ENCODE measurements around the gene COL6A1. TPM values are rescaled to one million over a fixed set of nuclear protein-coding genes. Genes with fewer than 3 reads are reported as not detected.

COL6A1 gene
- total RNA-seq, 1 donor from 2014 or later = 0.37 TPM

DNA sequence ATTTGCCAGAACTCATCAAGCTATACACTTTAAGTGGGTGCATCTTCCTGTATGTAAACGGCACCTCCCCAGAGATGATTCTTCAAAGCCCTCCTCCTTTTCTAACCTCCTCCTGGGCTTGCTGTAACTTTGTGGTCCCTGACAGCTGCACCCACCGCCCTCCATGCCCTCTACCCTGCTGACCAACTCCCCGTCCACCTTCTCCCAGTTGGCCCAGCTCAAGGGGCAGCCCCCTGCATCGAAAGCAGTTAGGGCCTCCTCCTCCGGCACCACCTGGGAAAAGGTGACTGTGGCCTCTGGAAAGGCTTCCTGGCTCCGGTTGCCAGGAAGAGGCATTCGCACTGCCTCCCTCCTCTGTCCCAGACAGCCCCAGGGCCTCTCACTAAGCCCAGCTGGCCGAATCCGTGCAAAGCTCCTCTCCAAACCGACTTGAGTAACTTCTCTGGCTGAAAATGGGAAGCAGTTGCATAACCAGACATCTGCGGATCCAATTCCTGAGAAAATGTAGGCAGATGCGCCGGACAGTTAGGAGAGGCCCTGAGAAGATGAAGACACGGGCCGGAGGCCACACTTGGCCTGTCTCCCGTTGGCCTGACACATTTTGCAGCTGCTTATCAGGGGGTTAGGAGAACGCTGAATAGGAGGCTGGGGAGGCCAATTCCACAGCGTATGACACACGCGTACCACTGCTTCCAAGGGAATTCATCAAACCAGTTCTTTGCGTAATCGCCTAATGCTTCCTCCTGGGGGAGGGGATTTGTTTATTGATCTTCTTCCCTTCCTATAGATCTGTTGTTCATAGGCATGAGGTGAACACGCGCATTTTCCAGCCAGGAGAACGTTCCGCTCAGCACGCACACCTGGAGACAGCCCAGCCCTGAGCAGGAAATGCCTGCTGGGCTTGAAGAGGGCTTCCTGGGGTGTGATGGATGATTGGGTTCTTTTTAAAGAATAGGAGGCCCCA is 67.6 kb downstream of the COL6A1 start:
- Mint-ChIP-seq H3K4me1 (ENCODE audit: low read depth) (peaks cover 3% of the 10 kb centered on the region), H3K4me3 (ENCODE audit: low read depth) (no peak overlapping the region), H3K27me3 (ENCODE audit: low read depth) (no peaks in the 10 kb centered on the region), H3K36me3 (ENCODE audit: low read depth) (no peaks in the 10 kb centered on the region), H3K9me3 (no peaks in the 10 kb centered on the region), H3K27ac (no peak overlapping the region)
- no peak for DNase-seq (ENCODE audit: low spot score)
- intact Hi-C loops (cut with micrococcal nuclease) = no loop called here

DNA sequence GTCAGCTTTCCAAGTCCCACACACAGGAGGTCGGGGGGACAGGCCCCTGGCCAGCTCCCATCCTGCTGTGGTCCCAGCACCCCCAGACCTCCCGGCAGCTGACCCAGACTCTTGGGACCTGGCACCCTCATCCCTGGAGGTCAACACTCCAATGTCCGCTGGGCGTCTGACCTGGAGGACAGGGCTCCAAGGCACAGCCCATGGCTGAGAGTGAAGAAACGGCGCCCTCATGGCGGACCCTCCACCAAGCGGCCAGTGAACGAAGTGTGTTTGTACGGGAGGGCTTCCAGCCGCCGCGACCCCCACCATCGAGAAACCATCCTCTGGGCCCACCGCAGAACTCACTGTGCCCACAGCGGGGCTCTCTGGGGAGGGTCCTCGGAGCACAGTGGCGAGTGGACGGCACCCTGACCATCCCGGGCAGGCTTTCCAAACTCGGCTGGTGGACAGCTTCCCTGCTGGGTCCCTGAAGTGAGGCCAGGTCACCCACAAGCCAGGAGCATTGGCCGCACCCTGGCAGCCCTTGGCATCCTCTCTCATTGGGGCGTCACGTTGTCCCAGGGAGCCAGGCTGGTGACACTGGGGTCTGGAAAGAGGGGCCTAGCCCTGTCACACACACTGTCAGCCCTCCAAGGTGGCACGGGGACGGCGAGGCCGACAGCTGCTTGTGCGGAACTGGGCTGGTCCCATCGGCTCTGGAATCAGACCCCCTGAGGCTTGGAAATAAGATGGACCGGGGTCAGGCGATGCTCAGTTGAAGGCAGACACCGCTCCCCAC is 68.5 kb downstream of the COL6A1 start:
- H3K27me3 Mint-ChIP-seq (ENCODE audit: low read depth) = no peaks in the 10 kb centered on the region
- H3K4me1 Mint-ChIP-seq (ENCODE audit: low read depth) = peaks cover 3% of the 10 kb centered on the region
- DNase-seq (ENCODE audit: low spot score) = no peak
- H3K36me3 Mint-ChIP-seq (ENCODE audit: low read depth) = no peaks in the 10 kb centered on the region
- no peak overlapping the region for H3K4me3 Mint-ChIP-seq (ENCODE audit: low read depth)
- no peak overlapping the region for H3K27ac Mint-ChIP-seq
- intact Hi-C loops (cut with micrococcal nuclease) = no loop called here
- no peaks in the 10 kb centered on the region for H3K9me3 Mint-ChIP-seq

GRCh38 chr21:46050668-46051378 is 69.3 kb downstream of the COL6A1 start:
- H3K27ac Mint-ChIP-seq = no peak overlapping the region
- H3K36me3 Mint-ChIP-seq (ENCODE audit: low read depth) = no peaks in the 10 kb centered on the region
- peaks cover 3% of the 10 kb centered on the region for H3K4me1 Mint-ChIP-seq (ENCODE audit: low read depth)
- no peaks in the 10 kb centered on the region for H3K27me3 Mint-ChIP-seq (ENCODE audit: low read depth)
- no peak overlapping the region for H3K4me3 Mint-ChIP-seq (ENCODE audit: low read depth)
- intact Hi-C loops (cut with micrococcal nuclease) = no loop called here
- no peaks in the 10 kb centered on the region for H3K9me3 Mint-ChIP-seq
- DNase-seq (ENCODE audit: low spot score) = no peak

- Mint-ChIP-seq H3K36me3 (ENCODE audit: low read depth) (no peaks in the 10 kb centered on the region), H3K27me3 (ENCODE audit: low read depth) (no peaks in the 10 kb centered on the region), H3K4me3 (ENCODE audit: low read depth) (no peak overlapping the region), H3K27ac (no peak overlapping the region), H3K9me3 (no peaks in the 10 kb centered on the region), H3K4me1 (ENCODE audit: low read depth) (peaks cover 5% of the 10 kb centered on the region)
- DNase-seq (ENCODE audit: low spot score) = no peak
- intact Hi-C loops (cut with micrococcal nuclease) = no loop called here
Measured at GRCh38 chr21:46051379-46051770, 69.8 kb downstream of the COL6A1 start.

DNA sequence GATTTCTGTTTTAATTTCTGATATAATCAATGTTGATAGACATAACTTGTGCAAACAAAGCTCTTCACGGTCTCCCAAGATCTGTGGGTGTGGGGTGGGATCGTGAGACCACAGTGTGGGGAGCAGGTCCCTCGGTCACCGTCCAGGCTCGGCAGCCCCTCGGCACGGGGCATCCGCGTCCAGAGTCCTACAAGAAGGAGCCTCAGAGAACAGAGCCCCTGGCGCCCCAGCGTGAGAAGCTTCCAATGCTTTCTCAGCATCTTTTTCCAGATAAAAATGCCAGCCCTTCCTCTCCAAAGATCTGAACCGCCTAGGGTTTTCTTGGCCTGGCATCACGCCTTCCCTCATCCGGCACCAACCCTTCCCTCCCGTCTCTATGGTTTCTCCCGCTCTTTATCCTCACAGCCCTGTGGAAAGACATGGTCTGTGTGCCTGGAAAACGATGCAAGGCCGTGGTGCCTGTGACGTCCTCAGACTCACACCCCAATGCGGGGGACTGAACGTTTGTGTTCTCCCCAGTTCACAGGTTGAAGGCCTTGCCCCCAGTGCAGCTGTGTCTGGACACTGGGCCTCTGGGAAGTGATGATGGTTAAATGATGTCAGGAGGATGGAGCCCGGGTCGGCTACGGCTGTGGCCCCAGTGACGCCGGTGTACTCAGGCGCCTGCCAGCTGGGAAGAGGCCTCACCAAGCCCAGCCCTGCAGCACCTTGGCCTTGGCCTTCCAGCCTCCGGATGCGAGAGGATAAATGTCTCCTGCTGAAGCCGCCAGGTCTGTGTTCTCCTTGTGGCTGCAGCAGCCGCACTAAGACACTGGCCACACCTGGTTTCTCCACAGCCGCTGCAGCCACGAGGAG is 70.5 kb downstream of the COL6A1 start:
- Mint-ChIP-seq H3K9me3 (no peaks in the 10 kb centered on the region), H3K36me3 (ENCODE audit: low read depth) (no peaks in the 10 kb centered on the region), H3K4me3 (ENCODE audit: low read depth) (no peak overlapping the region), H3K4me1 (ENCODE audit: low read depth) (peaks cover 5% of the 10 kb centered on the region), H3K27me3 (ENCODE audit: low read depth) (no peaks in the 10 kb centered on the region), H3K27ac (no peak overlapping the region)
- intact Hi-C loops (cut with micrococcal nuclease) = no loop called here
- DNase-seq (ENCODE audit: low spot score) = no peak

- Mint-ChIP-seq H3K27ac (no peak overlapping the region), H3K4me1 (ENCODE audit: low read depth) (peaks cover 9% of the 10 kb centered on the region), H3K36me3 (ENCODE audit: low read depth) (no peaks in the 10 kb centered on the region), H3K9me3 (no peaks in the 10 kb centered on the region), H3K27me3 (ENCODE audit: low read depth) (peaks cover 2% of the 10 kb centered on the region), H3K4me3 (ENCODE audit: low read depth) (no peak overlapping the region)
- intact Hi-C loops (cut with micrococcal nuclease) = no loop called here
- DNase-seq (ENCODE audit: low spot score) = no peak
Measured at GRCh38 chr21:46052703-46053651, 71.4 kb downstream of the COL6A1 start.

DNA sequence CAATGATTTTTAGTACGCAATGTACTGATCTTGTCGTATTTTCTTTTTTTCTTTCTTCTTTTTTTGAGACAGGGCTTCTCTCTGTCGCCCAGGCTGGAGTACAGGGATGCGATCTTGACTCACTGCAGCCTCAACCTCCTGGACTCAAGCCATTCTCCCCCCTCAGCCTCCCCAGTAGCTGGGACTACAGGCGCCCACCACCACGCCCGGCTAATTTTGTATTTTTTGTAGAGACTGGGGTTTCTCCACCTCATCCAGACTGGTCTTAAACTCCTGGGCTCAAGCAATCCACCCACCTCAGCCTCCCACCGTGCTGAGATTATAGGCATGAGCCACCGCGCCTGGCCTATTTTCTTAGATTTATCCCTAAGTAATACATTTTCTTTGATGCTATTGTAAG is 72.5 kb downstream of the COL6A1 start:
- peaks cover 2% of the 10 kb centered on the region for H3K27me3 Mint-ChIP-seq (ENCODE audit: low read depth)
- H3K9me3 Mint-ChIP-seq = no peaks in the 10 kb centered on the region
- H3K36me3 Mint-ChIP-seq (ENCODE audit: low read depth) = no peaks in the 10 kb centered on the region
- intact Hi-C loops (cut with micrococcal nuclease) = no loop called here
- H3K4me1 Mint-ChIP-seq (ENCODE audit: low read depth) = peaks cover 13% of the 10 kb centered on the region
- no peak overlapping the region for H3K27ac Mint-ChIP-seq
- no peak for DNase-seq (ENCODE audit: low spot score)
- H3K4me3 Mint-ChIP-seq (ENCODE audit: low read depth) = no peak overlapping the region

DNA sequence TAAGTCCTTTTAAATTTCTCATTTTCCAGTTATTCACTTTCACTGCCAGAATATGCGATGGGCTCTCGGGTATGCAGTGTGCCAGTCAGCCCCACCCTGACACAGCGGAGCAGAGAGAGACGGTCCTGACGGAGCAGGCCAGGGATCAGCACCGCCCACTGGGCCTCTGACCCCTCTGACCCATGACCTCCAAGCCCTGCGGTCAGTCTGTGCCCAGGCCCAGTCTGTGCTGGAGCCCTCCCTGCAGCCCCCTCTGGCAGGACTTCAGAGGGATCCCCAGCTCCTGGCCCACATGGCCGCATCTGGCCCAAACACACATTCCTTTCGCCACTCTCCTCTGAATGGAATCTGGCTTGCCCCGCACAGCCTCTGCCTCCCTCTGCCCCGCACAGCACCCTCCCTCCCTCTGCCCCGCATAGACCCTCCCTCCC is 72.9 kb downstream of the COL6A1 start:
- intact Hi-C loops (cut with micrococcal nuclease) = no loop called here
- Mint-ChIP-seq H3K27ac (no peak overlapping the region), H3K36me3 (ENCODE audit: low read depth) (no peaks in the 10 kb centered on the region), H3K9me3 (peaks cover 3% of the 10 kb centered on the region), H3K27me3 (ENCODE audit: low read depth) (peaks cover 2% of the 10 kb centered on the region), H3K4me3 (ENCODE audit: low read depth) (no peak overlapping the region), H3K4me1 (ENCODE audit: low read depth) (peaks cover 13% of the 10 kb centered on the region)
- no peak for DNase-seq (ENCODE audit: low spot score)

Other genes starting within 250 kb of the COL6A1 start
- 2.2 TPM in 2 replicates for gene COL6A2, start 116.3 kb downstream of the COL6A1 start, total RNA-seq
- gene FTCD, start 173.8 kb downstream of the COL6A1 start, total RNA-seq = 0.14 and 0.23 TPM in 2 replicates
- gene SPATC1L, start 202.7 kb downstream of the COL6A1 start, total RNA-seq = 13.9 and 14.7 TPM in 2 replicates
- gene LSS, start 247.0 kb downstream of the COL6A1 start, total RNA-seq = 28.5 and 30.5 TPM in 2 replicates

All from activated T-helper 2 cell treated with anti-CD3 and anti-CD28 coated beads, Interferon-gamma antibody, Interleukin-2, Interleukin-4, amounts not matched to agents 10 μg/mL and 5 μg/mL and 100 μg/mL, durations not matched to agents 14 hours and 24 hours and 36 hours (primary cell).